Activated T-cell treated with anti-CD3 and anti-CD28 coated beads, Interleukin-2, amount 50 U/mL, for 4 hours (primary cell): ENCODE data around the gene IGFL3. TPM values are rescaled to one million over a fixed set of nuclear protein-coding genes. Genes with fewer than 3 reads are reported as not detected.

Experiments
- ATAC-seq, 2 donors: fragments of 200-7000 bp; cut with Tn5 transposase; one replicate each; pipeline ENCODE4 v1.10.0; 2021
- DNase-seq: peaks from one replicate; pipeline ENCODE4 v3.0.0-alpha.2; 2020
- H3K27me3 Mint-ChIP-seq: one replicate; pipeline ENCODE4 v1.8.0; 2021; ENCODE audit warnings: low read depth, mixed read lengths
- H3K36me3 Mint-ChIP-seq: one replicate; pipeline ENCODE4 v1.8.0; 2022; ENCODE audit warnings: mixed read lengths; ENCODE audit not compliant: insufficient read depth
- H3K4me1 Mint-ChIP-seq: one replicate; pipeline ENCODE4 v1.8.0; 2021; ENCODE audit warnings: low read depth, mixed read lengths
- H3K4me3 Mint-ChIP-seq: one replicate; pipeline ENCODE4 v1.8.0; 2021; ENCODE audit warnings: mild to moderate bottlenecking, moderate library complexity, mixed read lengths
- H3K9me3 Mint-ChIP-seq: one replicate; pipeline ENCODE4 v1.8.0; 2021; ENCODE audit warnings: mixed read lengths
- total RNA-seq, 3 donors: library from RNA; stranded (reverse); gene quantifications; one replicate each; pipeline ENCODE4 v1.2.1, GENCODE V29; 2021

Gene IGFL3
- total RNA-seq, 3 donors from 2014 or later = not detected

DNA sequence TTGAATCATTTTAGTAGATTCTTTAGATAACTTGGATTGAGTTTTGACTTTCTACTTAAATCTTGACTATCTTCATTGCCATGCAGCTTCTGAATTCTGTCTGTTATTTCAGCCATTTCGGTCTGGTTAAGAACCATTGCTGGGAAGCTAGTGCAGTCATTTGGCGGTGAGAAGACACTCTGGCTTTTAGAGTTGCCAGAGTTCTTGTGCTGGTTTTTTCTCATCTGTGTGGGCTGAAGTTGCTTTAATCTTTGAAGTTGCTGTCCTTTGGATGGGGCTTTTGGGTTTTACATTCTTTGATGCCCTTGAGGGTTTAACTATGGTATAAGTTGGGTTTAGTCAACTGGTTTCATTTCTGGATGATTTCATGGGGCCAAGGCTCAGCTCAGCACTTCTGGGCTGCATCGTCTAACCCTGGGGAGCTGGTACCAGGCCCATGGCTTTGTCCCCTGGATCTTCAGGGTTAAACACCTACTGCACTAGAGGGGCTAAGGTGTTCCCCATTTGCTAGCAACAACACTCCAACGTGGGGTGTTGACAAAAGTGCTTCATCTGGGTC is 13.5 kb upstream of the IGFL3 start:
- ATAC-seq (no peak), DNase-seq (no peak)
- Mint-ChIP-seq H3K27me3 (peaks cover 42% of the 10 kb centered on the region), H3K9me3 (no peaks in the 10 kb centered on the region), H3K4me3 (no peak overlapping the region), H3K36me3 (no peaks in the 10 kb centered on the region), H3K4me1 (no peaks in the 10 kb centered on the region)

DNA sequence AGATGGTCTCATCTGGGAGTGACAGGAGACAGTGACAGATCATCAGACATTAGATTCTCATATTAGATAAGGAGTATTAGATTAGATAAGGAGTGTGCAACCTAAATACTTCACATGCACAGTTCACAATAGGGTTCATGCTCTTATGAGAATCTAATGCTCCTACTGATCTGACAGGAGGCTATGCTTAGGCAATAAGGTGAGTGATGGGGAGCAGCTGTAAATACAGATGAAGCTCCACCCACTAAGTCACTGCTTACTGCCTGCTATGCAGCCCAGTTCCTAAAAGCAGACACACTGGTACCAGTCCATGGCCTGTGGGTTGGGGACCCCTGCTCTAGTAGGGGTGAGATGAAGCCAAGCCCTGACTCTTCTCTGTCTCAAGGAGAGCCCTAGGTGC is 10.0 kb upstream of the IGFL3 start:
- Mint-ChIP-seq H3K4me1 (no peaks in the 10 kb centered on the region), H3K9me3 (no peaks in the 10 kb centered on the region), H3K4me3 (no peak overlapping the region), H3K36me3 (no peaks in the 10 kb centered on the region), H3K27me3 (peaks cover 60% of the 10 kb centered on the region)
- no peak for DNase-seq
- no peak for ATAC-seq

- Mint-ChIP-seq H3K9me3 (no peaks in the 10 kb centered on the region), H3K36me3 (no peaks in the 10 kb centered on the region), H3K4me1 (no peaks in the 10 kb centered on the region), H3K27me3 (peaks cover 60% of the 10 kb centered on the region), H3K4me3 (no peak overlapping the region)
- DNase-seq (no peak), ATAC-seq (no peak)
These were observed 9.3 kb upstream of the IGFL3 start for GRCh38 chr19:46133777-46134241.

GRCh38 chr19:46133101-46133627 is 8.7 kb upstream of the IGFL3 start:
- Mint-ChIP-seq H3K9me3 (no peaks in the 10 kb centered on the region), H3K36me3 (no peaks in the 10 kb centered on the region), H3K4me3 (no peak overlapping the region), H3K27me3 (peaks cover 60% of the 10 kb centered on the region), H3K4me1 (no peaks in the 10 kb centered on the region)
- DNase-seq (no peak), ATAC-seq (no peak)

GRCh38 chr19:46132508-46133100 is 8.1 kb upstream of the IGFL3 start:
- DNase-seq (no peak), ATAC-seq (no peak)
- Mint-ChIP-seq H3K27me3 (peaks cover 58% of the 10 kb centered on the region), H3K4me3 (no peak overlapping the region), H3K36me3 (no peaks in the 10 kb centered on the region), H3K9me3 (no peaks in the 10 kb centered on the region), H3K4me1 (no peaks in the 10 kb centered on the region)

- no peaks in the 10 kb centered on the region for H3K4me1 Mint-ChIP-seq
- DNase-seq (no peak), ATAC-seq (no peak)
- no peak overlapping the region for H3K4me3 Mint-ChIP-seq
- peaks cover 57% of the 10 kb centered on the region for H3K27me3 Mint-ChIP-seq
- no peaks in the 10 kb centered on the region for H3K36me3 Mint-ChIP-seq
- H3K9me3 Mint-ChIP-seq = no peaks in the 10 kb centered on the region
These were observed 7.1 kb upstream of the IGFL3 start for GRCh38 chr19:46131485-46132143.

- H3K4me3 Mint-ChIP-seq = no peak overlapping the region
- H3K4me1 Mint-ChIP-seq = no peaks in the 10 kb centered on the region
- H3K27me3 Mint-ChIP-seq = peaks cover 49% of the 10 kb centered on the region
- no peaks in the 10 kb centered on the region for H3K9me3 Mint-ChIP-seq
- H3K36me3 Mint-ChIP-seq = no peaks in the 10 kb centered on the region
- DNase-seq (no peak), ATAC-seq (no peak)
These were observed 1.6 kb upstream of the IGFL3 start for GRCh38 chr19:46126086-46126580.

DNA sequence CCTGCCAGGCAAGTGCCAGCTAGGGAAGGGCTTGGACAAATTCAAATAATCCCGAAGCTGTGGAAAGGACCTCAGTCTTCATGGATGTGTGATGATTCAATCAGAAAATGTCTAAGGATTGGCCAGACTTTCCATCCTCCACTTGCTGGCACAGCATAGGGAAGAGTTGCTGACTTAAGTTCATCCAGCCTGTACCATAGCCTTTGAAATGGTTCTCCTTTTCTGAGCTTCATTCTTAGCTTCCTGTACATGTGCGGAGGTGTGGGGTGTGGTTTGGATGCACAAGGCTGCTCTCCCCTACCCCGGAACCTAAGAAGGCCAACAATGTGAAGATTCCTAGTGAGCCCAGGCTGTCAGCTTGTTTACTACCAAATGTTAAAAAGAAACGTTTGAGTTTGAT is 959 bp upstream of the IGFL3 start:
- H3K4me1 Mint-ChIP-seq = no peaks in the 10 kb centered on the region
- H3K27me3 Mint-ChIP-seq = peaks cover 49% of the 10 kb centered on the region
- H3K36me3 Mint-ChIP-seq = no peaks in the 10 kb centered on the region
- H3K9me3 Mint-ChIP-seq = no peaks in the 10 kb centered on the region
- DNase-seq (no peak), ATAC-seq (no peak)
- no peak overlapping the region for H3K4me3 Mint-ChIP-seq

DNA sequence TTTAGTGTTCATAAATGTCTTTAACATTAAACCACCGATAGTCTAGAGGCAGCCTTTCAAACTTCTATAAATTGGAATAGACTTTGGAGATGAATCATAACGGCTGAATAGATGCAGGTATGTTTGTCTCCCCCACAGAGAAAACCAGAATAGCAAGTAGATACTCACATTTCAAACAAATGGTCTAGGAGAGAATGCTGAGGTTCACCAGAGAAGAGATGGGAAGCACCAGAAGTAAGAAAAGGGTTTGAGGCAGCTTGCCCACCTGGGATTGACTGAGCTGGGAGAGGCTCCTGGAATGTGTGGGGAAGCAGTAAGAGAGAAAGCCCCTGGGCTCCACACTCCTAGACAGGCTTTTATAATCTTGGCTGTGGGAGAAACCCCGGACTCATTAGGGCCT is 6.4 kb downstream of the IGFL3 start:
- Mint-ChIP-seq H3K4me1 (peaks cover 6% of the 10 kb centered on the region), H3K4me3 (no peak overlapping the region), H3K36me3 (no peaks in the 10 kb centered on the region), H3K27me3 (peaks cover 54% of the 10 kb centered on the region), H3K9me3 (no peaks in the 10 kb centered on the region)
- DNase-seq (no peak), ATAC-seq (no peak)

DNA sequence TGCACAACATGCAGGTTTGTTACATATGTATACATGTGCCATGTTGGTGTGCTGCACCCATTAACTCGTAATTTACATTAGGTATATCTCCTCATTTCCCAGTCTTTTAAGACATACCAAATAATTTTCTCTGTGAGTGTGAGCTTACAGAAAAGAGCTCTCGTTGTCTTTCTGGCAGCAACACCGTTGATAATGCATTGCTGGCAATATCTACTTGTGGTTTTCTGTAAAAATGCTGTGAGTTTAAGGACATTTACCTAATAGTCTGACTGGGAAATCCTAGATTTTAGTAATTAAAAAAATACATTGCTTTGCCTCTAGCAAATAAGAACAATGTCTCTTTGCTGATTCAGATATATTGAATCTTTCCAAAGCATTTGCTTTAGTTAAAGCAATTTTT is 8.4 kb downstream of the IGFL3 start:
- DNase-seq (no peak), ATAC-seq (no peak)
- Mint-ChIP-seq H3K4me3 (no peak overlapping the region), H3K36me3 (no peaks in the 10 kb centered on the region), H3K9me3 (no peaks in the 10 kb centered on the region), H3K4me1 (peaks cover 6% of the 10 kb centered on the region), H3K27me3 (peaks cover 58% of the 10 kb centered on the region)

DNA sequence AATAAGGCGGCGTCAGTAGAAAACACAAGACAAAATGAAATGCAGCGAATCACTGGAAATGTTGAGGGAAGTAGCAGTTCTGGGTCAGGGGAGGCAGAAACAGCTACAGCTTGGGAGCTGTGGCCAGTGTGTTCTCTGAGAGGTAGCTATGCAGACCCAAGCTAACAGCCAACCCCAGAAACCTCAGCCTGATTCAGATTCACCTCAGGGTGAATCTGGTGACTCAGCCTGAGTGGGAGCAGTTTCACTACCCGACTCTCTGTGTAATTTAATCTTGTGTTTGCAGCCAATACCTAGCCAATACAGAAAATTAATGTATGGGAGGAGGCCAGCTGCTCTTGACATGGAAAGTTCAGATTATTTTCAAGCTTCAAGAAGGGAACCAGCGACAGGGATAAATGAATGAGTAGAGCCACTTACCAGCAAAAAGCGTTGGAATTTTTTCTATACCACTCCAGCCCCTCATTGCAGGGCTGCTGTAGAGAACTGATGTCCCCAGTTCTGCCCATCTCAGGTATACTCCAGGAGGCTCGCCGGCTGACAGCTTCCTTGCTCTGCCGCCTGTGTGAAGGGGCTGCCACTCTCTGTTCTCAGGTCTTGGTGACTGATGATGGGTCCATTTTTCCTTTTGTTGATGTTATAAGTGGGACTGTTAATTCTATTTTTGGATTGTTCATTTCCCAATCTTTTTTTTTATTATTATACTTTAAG is 8.9 kb downstream of the IGFL3 start:
- ATAC-seq (peak; percentile 99), DNase-seq (no peak)
- Mint-ChIP-seq H3K4me3 (no peak overlapping the region), H3K36me3 (no peaks in the 10 kb centered on the region), H3K27me3 (peaks cover 59% of the 10 kb centered on the region), H3K9me3 (no peaks in the 10 kb centered on the region), H3K4me1 (peaks cover 6% of the 10 kb centered on the region)

- peaks cover 6% of the 10 kb centered on the region for H3K4me1 Mint-ChIP-seq
- H3K36me3 Mint-ChIP-seq = no peaks in the 10 kb centered on the region
- H3K27me3 Mint-ChIP-seq = peaks cover 49% of the 10 kb centered on the region
- no peak for DNase-seq
- no peak overlapping the region for H3K4me3 Mint-ChIP-seq
- H3K9me3 Mint-ChIP-seq = no peaks in the 10 kb centered on the region
- ATAC-seq = no peak
These were observed 10.8 kb downstream of the IGFL3 start for GRCh38 chr19:46113726-46114125.

DNA sequence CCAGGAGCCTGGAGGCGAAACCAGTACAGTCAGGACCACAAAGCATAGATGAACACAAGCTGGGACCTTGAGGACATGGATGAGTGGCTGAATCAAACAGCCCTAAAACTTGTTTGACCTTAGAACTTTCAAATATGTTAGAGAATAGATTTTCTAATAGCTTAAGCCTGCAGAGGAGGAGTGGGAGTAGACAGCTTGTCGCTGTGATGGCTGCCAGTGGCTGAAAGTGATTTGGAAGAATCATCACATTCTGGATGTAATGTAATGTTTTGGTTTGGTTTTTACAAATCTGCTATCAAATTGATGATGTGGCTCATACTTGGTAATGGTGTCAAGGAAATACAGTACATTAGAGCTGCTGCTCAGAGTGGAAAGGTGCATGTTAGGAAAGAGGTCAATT is 12.0 kb downstream of the IGFL3 start:
- Mint-ChIP-seq H3K36me3 (no peaks in the 10 kb centered on the region), H3K27me3 (peaks cover 44% of the 10 kb centered on the region), H3K4me3 (no peak overlapping the region), H3K9me3 (no peaks in the 10 kb centered on the region), H3K4me1 (peaks cover 6% of the 10 kb centered on the region)
- no peak for ATAC-seq
- no peak for DNase-seq

DNA sequence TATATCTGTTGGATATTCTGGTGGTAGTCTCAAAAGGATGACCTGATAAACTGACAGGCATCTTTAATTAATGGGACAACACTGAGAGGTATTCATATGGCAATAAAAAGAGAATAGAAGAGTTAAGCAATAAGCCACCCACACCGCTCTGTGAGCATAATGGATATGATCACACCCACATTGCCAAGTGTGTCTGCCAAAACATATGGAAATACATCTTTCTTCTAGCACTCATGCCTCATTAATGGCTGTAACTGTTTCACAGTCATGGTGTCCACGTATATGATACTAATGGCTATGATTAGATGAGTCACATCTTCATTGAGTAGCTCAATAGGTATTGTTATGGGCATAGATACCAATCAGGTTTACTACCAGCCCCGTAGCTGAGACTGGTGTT is 13.1 kb downstream of the IGFL3 start:
- H3K9me3 Mint-ChIP-seq = no peaks in the 10 kb centered on the region
- H3K36me3 Mint-ChIP-seq = no peaks in the 10 kb centered on the region
- DNase-seq (no peak), ATAC-seq (no peak)
- no peak overlapping the region for H3K4me3 Mint-ChIP-seq
- H3K4me1 Mint-ChIP-seq = peaks cover 6% of the 10 kb centered on the region
- H3K27me3 Mint-ChIP-seq = peaks cover 41% of the 10 kb centered on the region
